Stimulated activated naive CD8-positive, alpha-beta T cell treated with anti-CD3 and anti-CD28 coated beads, Interleukin-15, amount 100 ng/mL, for 72 hours (primary cell): ENCODE measurements around the gene NDUFB10.

Source experiments
- ATAC-seq: fragments of 150-1000 bp; cut with Tn5 transposase; 2 replicates; pipeline ENCODE4 v1.10.0; 2021; ENCODE audit warnings: mild to moderate bottlenecking, moderate library complexity
- DNase-seq, 2 donors: peaks; one replicate each; pipeline ENCODE4 v3.0.0; 2021 to 2022
- H3K27ac Mint-ChIP-seq, 2 donors: one replicate each; pipeline ENCODE4 v1.8.0; 2022; ENCODE audit warnings: mild to moderate bottlenecking in 2 of 2, mixed read lengths in 2 of 2, moderate library complexity in 2 of 2
- H3K27me3 Mint-ChIP-seq: one replicate; pipeline ENCODE4 v1.8.0; 2022; ENCODE audit warnings: mixed read lengths
- H3K4me1 Mint-ChIP-seq: one replicate; pipeline ENCODE4 v1.8.0; 2022; ENCODE audit warnings: mild to moderate bottlenecking, mixed read lengths
- H3K4me3 Mint-ChIP-seq, 2 donors: one replicate each; pipeline ENCODE4 v1.8.0; 2022; ENCODE audit warnings: mild to moderate bottlenecking in 2 of 2, mixed read lengths in 2 of 2, moderate library complexity in 1 of 2
- H3K9me3 Mint-ChIP-seq, 2 donors: one replicate each; pipeline ENCODE4 v1.8.0; 2022; ENCODE audit warnings: mixed read lengths in 2 of 2

Gene NDUFB10

GRCh38 chr16:1959269-1960039 lies at the start of gene NDUFB10:
Gene NDUFB10, plus strand, starts transcription at chr16:1959538. Its CDS starts 87 bp downstream, at chr16:1959625.
- no peaks in the 10 kb centered on the region for H3K27me3 Mint-ChIP-seq
- H3K9me3 Mint-ChIP-seq: no peaks in the 10 kb centered on the region
- peak within 1 kb of the TSS; percentile 91 to 98 for H3K27ac Mint-ChIP-seq
- DNase-seq: peak; percentile 90 to 91
- peaks cover 54% of the 10 kb centered on the region for H3K4me1 Mint-ChIP-seq
- peak; percentile 85 for ATAC-seq
- peak within 1 kb of the TSS; percentile 84 to 97 for H3K4me3 Mint-ChIP-seq

- ATAC-seq (no peak), DNase-seq (no peak)
- Mint-ChIP-seq H3K4me3 (no peak overlapping the region), H3K4me1 (no peaks in the 10 kb centered on the region), H3K9me3 (no peaks in the 10 kb centered on the region), H3K27me3 (peaks cover 43% of the 10 kb centered on the region), H3K27ac (no peak overlapping the region)
Observed at GRCh38 chr16:1909561-1910231, 49.6 kb upstream of the NDUFB10 start.

- Mint-ChIP-seq H3K9me3 (no peaks in the 10 kb centered on the region), H3K27ac (no peak overlapping the region), H3K4me1 (no peaks in the 10 kb centered on the region), H3K4me3 (no peak overlapping the region), H3K27me3 (peaks cover 51% of the 10 kb centered on the region)
- DNase-seq: no peak
- ATAC-seq: no peak
Observed at GRCh38 chr16:1911467-1912214, 47.7 kb upstream of the NDUFB10 start.

- no peaks in the 10 kb centered on the region for H3K9me3 Mint-ChIP-seq
- H3K27ac Mint-ChIP-seq: no peak overlapping the region
- peaks cover 51% of the 10 kb centered on the region for H3K27me3 Mint-ChIP-seq
- no peaks in the 10 kb centered on the region for H3K4me1 Mint-ChIP-seq
- no peak for DNase-seq
- no peak for ATAC-seq
- H3K4me3 Mint-ChIP-seq: no peak overlapping the region
Observed at GRCh38 chr16:1912215-1912543, 47.2 kb upstream of the NDUFB10 start.

GRCh38 chr16:1913327-1914083 lies 45.8 kb upstream of the NDUFB10 start:
- Mint-ChIP-seq H3K27me3 (peaks cover 55% of the 10 kb centered on the region), H3K27ac (no peak overlapping the region), H3K4me3 (no peak overlapping the region), H3K9me3 (no peaks in the 10 kb centered on the region), H3K4me1 (no peaks in the 10 kb centered on the region)
- no peak for DNase-seq
- ATAC-seq: peak; percentile 27

GRCh38 chr16:1914084-1914608 lies 45.2 kb upstream of the NDUFB10 start:
- H3K9me3 Mint-ChIP-seq: no peaks in the 10 kb centered on the region
- no peak overlapping the region for H3K4me3 Mint-ChIP-seq
- H3K27me3 Mint-ChIP-seq: peaks cover 55% of the 10 kb centered on the region
- no peak overlapping the region for H3K27ac Mint-ChIP-seq
- ATAC-seq: peak; percentile 7
- no peaks in the 10 kb centered on the region for H3K4me1 Mint-ChIP-seq
- DNase-seq: no peak

GRCh38 chr16:1914988-1915387 lies 44.4 kb upstream of the NDUFB10 start:
- Mint-ChIP-seq H3K9me3 (no peaks in the 10 kb centered on the region), H3K4me3 (no peak overlapping the region), H3K4me1 (no peaks in the 10 kb centered on the region), H3K27me3 (peaks cover 60% of the 10 kb centered on the region), H3K27ac (no peak overlapping the region)
- ATAC-seq (no peak), DNase-seq (no peak)

GRCh38 chr16:1915732-1916639 lies 43.4 kb upstream of the NDUFB10 start:
- Mint-ChIP-seq H3K27me3 (peaks cover 70% of the 10 kb centered on the region), H3K4me1 (peaks cover 7% of the 10 kb centered on the region), H3K9me3 (no peaks in the 10 kb centered on the region), H3K27ac (no peak overlapping the region), H3K4me3 (no peak overlapping the region)
- DNase-seq: no peak
- ATAC-seq: no peak

- Mint-ChIP-seq H3K4me3 (no peak overlapping the region), H3K9me3 (no peaks in the 10 kb centered on the region), H3K4me1 (peaks cover 8% of the 10 kb centered on the region), H3K27me3 (peaks cover 76% of the 10 kb centered on the region), H3K27ac (no peak overlapping the region)
- no peak for ATAC-seq
- DNase-seq: no peak
Observed at GRCh38 chr16:1916640-1916990, 42.7 kb upstream of the NDUFB10 start.

GRCh38 chr16:1917056-1917664 lies 42.2 kb upstream of the NDUFB10 start:
- H3K27me3 Mint-ChIP-seq: peaks cover 82% of the 10 kb centered on the region
- no peak overlapping the region for H3K27ac Mint-ChIP-seq
- ATAC-seq: no peak
- peaks cover 8% of the 10 kb centered on the region for H3K4me1 Mint-ChIP-seq
- H3K4me3 Mint-ChIP-seq: no peak overlapping the region
- no peaks in the 10 kb centered on the region for H3K9me3 Mint-ChIP-seq
- no peak for DNase-seq

- ATAC-seq (no peak), DNase-seq (no peak)
- peaks cover 88% of the 10 kb centered on the region for H3K27me3 Mint-ChIP-seq
- no peak overlapping the region for H3K4me3 Mint-ChIP-seq
- H3K9me3 Mint-ChIP-seq: no peaks in the 10 kb centered on the region
- peaks cover 10% of the 10 kb centered on the region for H3K4me1 Mint-ChIP-seq
- no peak overlapping the region for H3K27ac Mint-ChIP-seq
Observed at GRCh38 chr16:1917665-1918350, 41.5 kb upstream of the NDUFB10 start.

- Mint-ChIP-seq H3K9me3 (no peaks in the 10 kb centered on the region), H3K4me1 (peaks cover 19% of the 10 kb centered on the region), H3K27me3 (peaks cover 96% of the 10 kb centered on the region), H3K27ac (no peak within 1 kb of the TSS), H3K4me3 (no peak within 1 kb of the TSS)
- DNase-seq (no peak), ATAC-seq (no peak)
Observed at GRCh38 chr16:1918351-1919326, 40.7 kb upstream of the NDUFB10 start, which contains the start of gene HS3ST6. Gene HS3ST6, minus strand, starts transcription at chr16:1918415. Its CDS starts 92 bp downstream, at chr16:1918323.
